Parathyroid adenoma (tissue), 2 donors: ENCODE results near the gene SOX2.

ENCODE experiments used
- H2AFZ ChIP-seq: fragments of 300-600 bp; sonication (generic); one replicate; pipeline ENCODE4 v1.7.0; 2017; ENCODE audit warnings: antibody characterized with exemption, mild to moderate bottlenecking
- H3K27ac ChIP-seq: fragments of 300-600 bp; sonication (generic); one replicate; pipeline ENCODE4 v1.7.0; 2017
- H3K27me3 ChIP-seq: fragments of 300-600 bp; sonication (generic); one replicate; pipeline ENCODE4 v1.7.0; 2017; ENCODE audit warnings: low read length; ENCODE audit not compliant: control insufficient read depth, insufficient read depth
- H3K36me3 ChIP-seq: fragments of 300-600 bp; sonication (generic); one replicate; pipeline ENCODE4 v1.7.0; 2017; ENCODE audit warnings: low read length; ENCODE audit not compliant: control insufficient read depth, insufficient read depth
- H3K4me1 ChIP-seq: fragments of 300-600 bp; sonication (generic); one replicate; pipeline ENCODE4 v1.7.0; 2017; ENCODE audit warnings: control low read depth
- H3K4me2 ChIP-seq: fragments of 300-600 bp; sonication (generic); one replicate; pipeline ENCODE4 v1.7.0; 2017; ENCODE audit warnings: low read length
- H3K4me3 ChIP-seq: fragments of 300-600 bp; sonication (generic); one replicate; pipeline ENCODE4 v1.7.0; 2017; ENCODE audit warnings: low read depth, low read length
- H3K79me2 ChIP-seq: fragments of 300-600 bp; sonication (generic); one replicate; pipeline ENCODE4 v1.7.0; 2017; ENCODE audit warnings: control low read depth
- H3K9ac ChIP-seq: fragments of 300-600 bp; sonication (generic); one replicate; pipeline ENCODE4 v1.7.0; 2017; ENCODE audit warnings: mild to moderate bottlenecking
- H3K9me3 ChIP-seq: fragments of 300-600 bp; sonication (generic); one replicate; pipeline ENCODE4 v1.7.0; 2017; ENCODE audit warnings: low read length; ENCODE audit not compliant: control insufficient read depth
- CTCF ChIP-seq: fragments of 300-600 bp; sonication (generic); IDR thresholded peaks from one replicate; pipeline ENCODE4 v1.7.0; 2017; ENCODE audit warnings: antibody characterized with exemption, mild to moderate bottlenecking
- donor health status: primary hyperparathyroidism.

SOX2 gene

GRCh38 chr3:181694805-181695660 lies 16.7 kb upstream of the SOX2 start:
- peak overlapping the region; percentile 60 for H3K4me2 ChIP-seq
- no peaks in the 10 kb centered on the region for H3K36me3 ChIP-seq
- H3K9ac ChIP-seq, result no peak overlapping the region
- TF ChIP-seq CTCF, result no peak
- no peaks in the 10 kb centered on the region for H3K9me3 ChIP-seq
- H2AFZ ChIP-seq, result no peak overlapping the region
- H3K27me3 ChIP-seq, result no peaks in the 10 kb centered on the region
- H3K79me2 ChIP-seq, result no peaks in the 10 kb centered on the region
- H3K4me3 ChIP-seq, result no peak overlapping the region
- H3K27ac ChIP-seq, result no peak overlapping the region
- no peaks in the 10 kb centered on the region for H3K4me1 ChIP-seq

GRCh38 chr3:181695661-181696491 lies 15.8 kb upstream of the SOX2 start:
- Histone ChIP-seq H3K9me3 (no peaks in the 10 kb centered on the region), H3K4me2 (peak overlapping the region; percentile 60), H3K79me2 (no peaks in the 10 kb centered on the region), H3K27me3 (no peaks in the 10 kb centered on the region), H3K9ac (no peak overlapping the region), H3K4me1 (no peaks in the 10 kb centered on the region), H3K27ac (no peak overlapping the region), H2AFZ (no peak overlapping the region), H3K36me3 (no peaks in the 10 kb centered on the region), H3K4me3 (peak overlapping the region; percentile 9)
- TF ChIP-seq CTCF, result no peak

DNA sequence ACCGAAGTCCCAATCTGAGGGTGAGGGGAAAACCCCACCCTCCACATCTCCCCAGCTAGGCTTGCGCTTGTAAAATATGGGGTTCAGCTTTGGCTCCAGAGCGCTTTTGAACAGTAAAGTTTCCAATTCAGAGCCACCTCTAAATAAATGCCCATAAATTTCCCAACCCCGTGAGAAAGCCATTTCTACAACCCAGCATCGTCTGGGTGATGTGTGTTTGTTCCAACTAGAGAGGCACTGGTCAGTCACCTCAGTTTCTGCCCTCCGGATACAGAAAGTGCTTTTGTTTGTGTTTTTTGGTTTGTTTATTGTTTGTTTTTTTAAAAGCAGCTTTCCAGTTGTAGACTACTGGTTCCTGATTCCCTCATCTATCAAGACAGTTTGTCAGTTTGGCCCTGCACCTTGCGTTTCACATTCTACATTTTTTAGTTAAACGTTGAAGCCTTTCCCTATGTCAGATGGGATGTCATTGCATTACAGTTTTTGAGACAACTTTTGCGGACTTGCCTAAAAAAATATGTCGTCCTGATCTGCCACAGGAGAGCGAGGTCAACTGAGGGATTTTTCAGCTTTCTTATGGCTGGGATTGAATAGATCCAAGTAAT lies 15.0 kb upstream of the SOX2 start:
- H3K4me1 ChIP-seq, result no peaks in the 10 kb centered on the region
- no peak overlapping the region for H3K4me3 ChIP-seq
- H3K9ac ChIP-seq, result no peak overlapping the region

DNA sequence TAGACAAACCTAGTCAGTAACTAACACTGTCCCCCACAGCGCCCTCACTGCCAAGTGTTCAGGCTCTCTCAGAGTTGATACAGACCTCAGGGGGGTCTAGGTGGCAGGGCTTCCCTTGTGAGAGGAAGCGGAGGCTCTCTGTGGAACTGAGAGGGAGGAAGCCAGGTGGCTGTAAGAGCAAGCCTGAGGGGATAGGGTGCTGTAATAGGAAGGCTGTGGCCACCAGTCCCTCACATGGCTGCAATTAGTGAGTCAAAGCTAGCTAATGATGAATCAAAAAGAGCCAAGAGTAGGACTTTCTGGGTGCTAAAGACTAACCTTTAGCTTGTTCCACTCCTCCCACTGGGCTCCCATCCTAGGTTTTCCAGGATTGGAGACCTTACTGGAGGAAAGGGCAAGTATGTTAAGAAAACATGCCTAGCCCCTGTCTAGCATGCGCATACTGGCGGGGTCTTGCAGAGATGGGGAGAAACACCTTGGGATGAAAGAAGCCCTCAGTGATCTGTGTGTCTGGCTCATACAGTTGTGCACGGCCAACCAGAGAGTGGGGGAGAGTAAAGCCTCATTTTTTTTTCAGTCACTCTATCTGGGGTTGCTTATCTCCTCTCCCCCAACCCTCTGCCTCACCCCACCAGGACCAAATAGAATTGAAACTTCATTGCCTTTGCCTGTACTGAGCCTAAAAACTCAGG lies 13.3 kb upstream of the SOX2 start:
- no peaks in the 10 kb centered on the region for H3K36me3 ChIP-seq
- TF ChIP-seq CTCF, result no peak
- no peak overlapping the region for H2AFZ ChIP-seq
- H3K4me1 ChIP-seq, result no peaks in the 10 kb centered on the region
- no peaks in the 10 kb centered on the region for H3K9me3 ChIP-seq
- H3K4me3 ChIP-seq, result no peak overlapping the region
- peaks cover 4% of the 10 kb centered on the region for H3K27me3 ChIP-seq
- H3K79me2 ChIP-seq, result no peaks in the 10 kb centered on the region
- no peak overlapping the region for H3K9ac ChIP-seq
- H3K4me2 ChIP-seq, result no peak overlapping the region
- no peak overlapping the region for H3K27ac ChIP-seq

More for the DNA sequence above, 15.0 kb upstream of the SOX2 start:
- no peaks in the 10 kb centered on the region for H3K79me2 ChIP-seq
- no peak overlapping the region for H2AFZ ChIP-seq
- H3K9me3 ChIP-seq, result no peaks in the 10 kb centered on the region
- no peak overlapping the region for H3K27ac ChIP-seq
- no peaks in the 10 kb centered on the region for H3K27me3 ChIP-seq
- TF ChIP-seq CTCF, result no peak
- H3K4me2 ChIP-seq, result no peak overlapping the region
- no peaks in the 10 kb centered on the region for H3K36me3 ChIP-seq
